B cell (primary cell): ENCODE measurements around the gene LGALS4. TPM values are rescaled to one million over a fixed set of nuclear protein-coding genes. Genes with fewer than 3 reads are reported as not detected.

Experiments used
- ATAC-seq: fragments of 200-7000 bp; cut with Tn5 transposase; one replicate; pipeline ENCODE4 v1.10.0; 2021; ENCODE audit warnings: low read depth, mild to moderate bottlenecking, moderate number of reproducible peaks, moderate library complexity
- CTCF ChIA-PET: fragments of 350-600 bp; sonication (Branson Sonifier 250); formaldehyde crosslinking; loops from one replicate; lab custom pipeline; 2021; ENCODE audit warnings: antibody characterized with exemption, inconsistent platforms; lab: Charles Lee
- POLR2A ChIA-PET: fragments of 350-600 bp; sonication (Branson Sonifier 250); formaldehyde crosslinking; loops from one replicate; lab custom pipeline; 2021; ENCODE audit warnings: antibody characterized with exemption; lab: Charles Lee
- DNase-seq: peaks from one replicate; pipeline ENCODE4 v3.0.0; 2013
- H2AFZ ChIP-seq: 2 replicates; pipeline ENCODE4 v1.6.1; 2012; ENCODE audit warnings: mild to moderate bottlenecking, low read depth, low read length; ENCODE audit not compliant: insufficient read depth, poor library complexity, severe bottlenecking
- H3K27ac ChIP-seq, 2 donors: 1 replicate in 1 of 2; 2 replicates in 1 of 2; pipeline ENCODE4 v1.5.1; 2012 to 2013; ENCODE audit warnings: low read length in 2 of 2, mild to moderate bottlenecking in 2 of 2, moderate library complexity in 1 of 2
- H3K27me3 ChIP-seq, 4 experiments: fragments of 200-600 bp in 1 of 4; sonication (generic) in 1 of 4; replicated peaks in 1 of 4; 1 replicate in 2 of 4; 2 replicates in 2 of 4; pipeline versions ENCODE4 v1.6.1 to v1.7.0; 2013 to 2016; ENCODE audit warnings: low read length in 3 of 4, mild to moderate bottlenecking in 2 of 4, mixed read lengths in 1 of 4, moderate library complexity in 1 of 4; ENCODE audit not compliant: insufficient read depth in 4 of 4, control insufficient read depth in 3 of 4; ENCODE audit errors: control extremely low read depth in 1 of 4
- H3K36me3 ChIP-seq, 2 experiments: replicated peaks in 1 of 2; 1 replicate in 1 of 2; 2 replicates in 1 of 2; pipeline versions ENCODE4 v1.6.1 to v1.7.1; 2013; ENCODE audit warnings: low read length in 1 of 2; ENCODE audit not compliant: insufficient read depth in 2 of 2, control insufficient read depth in 1 of 2; ENCODE audit errors: control extremely low read depth in 1 of 2, extremely low read depth in 1 of 2
- H3K4me1 ChIP-seq, 2 donors: fragments of 200-600 bp in 1 of 2; sonication (generic) in 1 of 2; 1 replicate in 1 of 2; 2 replicates in 1 of 2; pipeline versions ENCODE4 v1.5.1 to v1.6.1; 2013 to 2017; ENCODE audit warnings: low read length in 2 of 2; ENCODE audit not compliant: control insufficient read depth in 2 of 2, insufficient read depth in 2 of 2
- H3K4me2 ChIP-seq: replicated peaks from 2 replicates; pipeline ENCODE3; 2012; ENCODE audit warnings: mild to moderate bottlenecking, low read depth, low read length; ENCODE audit not compliant: poor library complexity, severe bottlenecking
- H3K4me3 ChIP-seq, 5 experiments: fragments of 200-600 bp in 1 of 5; sonication (generic) in 1 of 5; 1 replicate in 3 of 5; 2 replicates in 2 of 5; pipeline versions ENCODE4 v1.5.1 to v1.7.0; 2011 to 2016; ENCODE audit warnings: low read length in 4 of 5, mild to moderate bottlenecking in 4 of 5, low read depth in 2 of 5, control low read depth in 1 of 5, moderate library complexity in 1 of 5; ENCODE audit not compliant: insufficient read depth in 1 of 5; ENCODE audit errors: control extremely low read depth in 1 of 5, extremely low read depth in 1 of 5
- H3K79me2 ChIP-seq: fragments of 200-600 bp; sonication (generic); one replicate; pipeline ENCODE4 v1.6.0; 2016; ENCODE audit warnings: low read length; ENCODE audit not compliant: control insufficient read depth, insufficient read depth
- H3K9ac ChIP-seq: fragments of 200-600 bp; sonication (generic); 2 replicates; pipeline ENCODE4 v1.6.1; 2017; ENCODE audit warnings: mild to moderate bottlenecking, low read length, moderate library complexity
- H3K9me3 ChIP-seq, 3 donors: one replicate each; pipeline versions ENCODE4 v1.6.1 to v1.7.1; 2013; ENCODE audit warnings: low read length in 2 of 3; ENCODE audit not compliant: control insufficient read depth in 2 of 3, insufficient read depth in 1 of 3; ENCODE audit errors: control extremely low read depth in 1 of 3
- H4K20me1 ChIP-seq: 2 replicates; pipeline ENCODE4 v1.6.0; 2012; ENCODE audit warnings: mild to moderate bottlenecking, low read length; ENCODE audit not compliant: insufficient read depth, control insufficient read depth, poor library complexity, severe bottlenecking
- H3K27ac Mint-ChIP-seq: one replicate; pipeline ENCODE4 v1.8.0; 2021; ENCODE audit warnings: mixed read lengths
- H3K27me3 Mint-ChIP-seq: one replicate; pipeline ENCODE4 v1.8.0; 2021; ENCODE audit warnings: mixed read lengths
- H3K4me1 Mint-ChIP-seq: one replicate; pipeline ENCODE4 v1.8.0; 2021; ENCODE audit warnings: mixed read lengths
- H3K4me3 Mint-ChIP-seq: one replicate; pipeline ENCODE4 v1.8.0; 2021; ENCODE audit warnings: mixed read lengths
- H3K9me3 Mint-ChIP-seq: one replicate; pipeline ENCODE4 v1.8.0; 2022; ENCODE audit warnings: mixed read lengths; ENCODE audit not compliant: insufficient read depth
- EZH2 ChIP-seq: IDR thresholded peaks from 2 replicates; pipeline ENCODE4 v1.6.1; 2012; ENCODE audit warnings: borderline replicate concordance, low read depth, mild to moderate bottlenecking, moderate library complexity, low read length; ENCODE audit not compliant: insufficient read depth, poor library complexity, severe bottlenecking
- WGBS: methylation state at CpG from one replicate; pipeline ENCODE4 v1.1.5; 2013; ENCODE audit warnings: missing lambda C conversion rate; ENCODE audit not compliant: insufficient coverage; 5-methylcytosine and 5-hydroxymethylcytosine counted together
- intact Hi-C: fragments of 100-400 bp; cut with micrococcal nuclease; formaldehyde crosslinking; loops from one replicate; pipeline ENCODE4 v1.10.0; 2022
- polyA plus RNA-seq: library from polyadenylated mRNA; depleted of rRNA; stranded (reverse); fragments of >200 nt; gene quantifications from 2 replicates; pipeline ENCODE4 v1.2.3, GENCODE V29; 2012
- total RNA-seq, 2 donors: library from RNA; stranded (reverse); fragments of 120-200 nt in 1 of 2; gene quantifications; 1 replicate in 1 of 2; 2 replicates in 1 of 2; pipeline versions ENCODE4 v1.2.3 to v1.2.4, GENCODE V29; 2013 to 2022
- TF ChIP-seq, protein P1 (sequence below): fragments of 200-600 bp; IDR thresholded peaks from one replicate; pipeline ENCODE4 v1.8.0; 2022; ENCODE audit warnings: antibody characterized with exemption, mild to moderate bottlenecking

The LGALS4 gene
- total and polyA plus RNA-seq, 2 donors (not counting 1 experiment from before 2014, with no cell fraction given): 5.4 to 8.4 TPM

DNA sequence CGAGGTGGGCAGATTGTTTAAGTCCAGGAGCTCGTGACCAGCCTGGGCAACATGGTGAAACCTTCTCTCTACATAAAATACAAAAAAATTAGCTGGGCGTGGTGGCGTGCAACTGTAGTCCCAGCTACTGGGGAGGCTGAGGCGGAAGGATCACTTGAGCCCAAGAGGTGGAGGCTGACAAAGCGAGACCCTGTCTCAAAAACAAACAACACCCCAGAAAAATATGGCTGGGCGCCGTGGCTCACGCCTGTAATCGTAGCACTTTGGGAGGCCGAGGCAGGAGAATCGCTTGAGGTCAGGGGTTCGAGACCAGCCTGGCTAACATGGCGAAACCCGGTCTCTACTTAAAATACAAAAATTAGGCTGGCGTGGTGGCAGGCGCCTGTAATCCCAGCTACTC is 40.5 kb upstream of the LGALS4 start:
- POLR2A ChIA-PET: interaction anchor here (2.1 to 8.7 kb wide), 3 partner anchors 8 to 47 kb away, joined by 8 to 237 read pairs (median 14); partner anchors contain the start of genes NFKBIB and SIRT2
- TF ChIP-seq, protein P1, sequence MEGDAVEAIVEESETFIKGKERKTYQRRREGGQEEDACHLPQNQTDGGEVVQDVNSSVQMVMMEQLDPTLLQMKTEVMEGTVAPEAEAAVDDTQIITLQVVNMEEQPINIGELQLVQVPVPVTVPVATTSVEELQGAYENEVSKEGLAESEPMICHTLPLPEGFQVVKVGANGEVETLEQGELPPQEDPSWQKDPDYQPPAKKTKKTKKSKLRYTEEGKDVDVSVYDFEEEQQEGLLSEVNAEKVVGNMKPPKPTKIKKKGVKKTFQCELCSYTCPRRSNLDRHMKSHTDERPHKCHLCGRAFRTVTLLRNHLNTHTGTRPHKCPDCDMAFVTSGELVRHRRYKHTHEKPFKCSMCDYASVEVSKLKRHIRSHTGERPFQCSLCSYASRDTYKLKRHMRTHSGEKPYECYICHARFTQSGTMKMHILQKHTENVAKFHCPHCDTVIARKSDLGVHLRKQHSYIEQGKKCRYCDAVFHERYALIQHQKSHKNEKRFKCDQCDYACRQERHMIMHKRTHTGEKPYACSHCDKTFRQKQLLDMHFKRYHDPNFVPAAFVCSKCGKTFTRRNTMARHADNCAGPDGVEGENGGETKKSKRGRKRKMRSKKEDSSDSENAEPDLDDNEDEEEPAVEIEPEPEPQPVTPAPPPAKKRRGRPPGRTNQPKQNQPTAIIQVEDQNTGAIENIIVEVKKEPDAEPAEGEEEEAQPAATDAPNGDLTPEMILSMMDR: no peak
- TF ChIP-seq EZH2: no peak
- H3K27ac ChIP-seq: peak overlapping the region; percentile 95 to 96
- H2AFZ ChIP-seq: peak overlapping the region; percentile 76
- CTCF ChIA-PET: interaction anchor here (0.8 to 4.6 kb wide), 7 partner anchors 12 to 219 kb away, joined by 3 to 62 read pairs (median 11); partner anchors contain the start of gene RINL
- Mint-ChIP-seq H3K4me3 (peak overlapping the region; percentile 100), H3K27ac (peak overlapping the region; percentile 100), H3K27me3 (no peaks in the 10 kb centered on the region), H3K9me3 (no peaks in the 10 kb centered on the region), H3K4me1 (peaks cover 55% of the 10 kb centered on the region)
- peaks cover 8% of the 10 kb centered on the region for H3K79me2 ChIP-seq
- no peak for DNase-seq
- intact Hi-C loops: loop anchor here (5.0 kb wide), 1 partner anchor 206 kb away; the partner anchor contains the start of gene ACTN4
- H4K20me1 ChIP-seq: peaks cover 10% of the 10 kb centered on the region
- no peak for ATAC-seq
- peaks cover 0 to 7% (median 0%) of the 10 kb centered on the region in 3 donors for H3K9me3 ChIP-seq
- peak overlapping the region; percentile 76 for H3K4me2 ChIP-seq
- WGBS: 95% methylated on average over 12 of the region's 17 CpGs
- H3K4me1 ChIP-seq: peaks cover 38 to 53% of the 10 kb centered on the region in 2 donors
- H3K4me3 ChIP-seq: peak overlapping the region in 2 of 5 experiments; percentile 83 to 91
- peaks cover 0 to 8% of the 10 kb centered on the region in 2 experiments for H3K36me3 ChIP-seq
- no peaks in the 10 kb centered on the region for H3K27me3 ChIP-seq
- peak overlapping the region; percentile 77 for H3K9ac ChIP-seq
